GM04503 (cell line): Measurements from ENCODE around the gene FAM163B.

Experiments used
- DNase-seq: peaks from one replicate; pipeline ENCODE4 v3.0.0-alpha.2; 2012; ENCODE audit warnings: low read depth

Gene FAM163B

GRCh38 chr9:133597316-133597957, 11.8 kb downstream of the FAM163B start:
- no peak for DNase-seq

DNA sequence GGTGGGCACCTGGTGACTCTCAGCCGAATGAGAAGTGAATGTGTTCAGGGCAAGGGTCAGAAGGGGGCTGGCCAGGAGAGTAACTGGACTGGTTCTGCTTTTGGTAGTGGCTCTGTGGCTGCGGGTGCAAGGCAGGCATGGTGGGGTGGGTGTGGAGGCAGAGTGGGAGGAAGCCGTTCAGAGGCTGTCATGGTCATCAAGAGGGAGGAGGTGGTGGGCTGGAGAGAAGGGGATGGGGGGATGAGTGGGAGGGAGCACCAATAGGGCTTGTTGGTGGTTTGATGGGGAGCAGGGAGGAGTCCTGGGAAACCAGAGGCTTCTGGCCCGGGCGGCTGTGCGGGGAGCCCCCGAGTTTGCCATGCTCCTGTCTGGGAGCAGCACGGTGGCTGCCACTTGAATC, 13.3 kb downstream of the FAM163B start:
- DNase-seq: no peak

DNA sequence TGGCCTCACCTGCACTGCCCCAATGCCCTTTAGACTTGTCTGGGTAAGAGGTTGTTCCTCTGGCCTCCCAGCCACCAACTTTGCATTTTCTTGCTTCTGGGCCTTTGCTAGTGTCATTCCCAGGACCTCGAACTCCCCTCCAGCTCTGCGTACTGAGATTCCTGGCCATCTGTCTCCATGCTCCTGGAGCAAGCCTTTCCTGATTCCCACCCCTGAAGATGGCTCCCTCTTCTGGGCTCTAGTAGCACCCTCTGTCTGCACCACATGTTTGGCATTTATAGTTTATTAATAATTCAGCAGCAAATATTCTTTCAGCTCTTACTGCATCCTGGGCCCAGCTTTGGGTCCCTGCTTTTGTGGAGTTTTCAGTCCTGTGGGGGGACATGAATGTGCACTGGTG, 14.9 kb downstream of the FAM163B start:
- no peak for DNase-seq

DNA sequence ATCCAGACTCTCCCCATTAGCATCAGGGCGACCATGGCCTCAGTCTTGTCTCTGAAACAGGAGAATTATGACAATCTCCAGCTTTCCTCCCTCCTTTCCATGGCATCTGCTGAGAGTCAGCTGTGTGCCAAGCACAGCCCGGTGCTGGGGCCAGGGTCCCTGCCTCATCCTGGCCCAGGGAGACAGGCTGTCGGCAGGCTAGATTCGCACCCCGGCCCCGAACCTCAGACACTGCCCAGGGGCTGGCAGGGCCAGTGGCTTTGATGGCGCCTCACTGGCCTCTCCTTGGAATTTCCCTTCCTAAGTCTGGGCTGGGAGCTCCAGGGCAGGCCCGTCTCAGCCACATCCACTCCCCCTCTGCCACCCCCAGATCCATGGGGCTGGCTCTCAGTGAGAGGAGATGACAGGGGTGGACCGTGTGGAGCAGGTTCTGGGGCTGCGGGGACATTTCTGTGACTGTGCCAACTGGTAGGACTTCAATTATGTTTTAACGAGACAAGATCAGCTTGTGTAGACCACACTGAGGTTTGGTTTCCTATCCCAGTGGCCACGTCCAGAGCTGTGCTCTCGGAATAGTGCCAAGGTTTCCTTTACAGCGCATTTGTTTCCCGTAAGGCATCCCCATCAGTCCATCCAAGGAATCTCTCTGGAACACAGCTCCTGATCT, 15.5 kb downstream of the FAM163B start:
- DNase-seq: no peak

- DNase-seq: no peak
These were observed 16.3 kb downstream of the FAM163B start for GRCh38 chr9:133592731-133593409.

DNA sequence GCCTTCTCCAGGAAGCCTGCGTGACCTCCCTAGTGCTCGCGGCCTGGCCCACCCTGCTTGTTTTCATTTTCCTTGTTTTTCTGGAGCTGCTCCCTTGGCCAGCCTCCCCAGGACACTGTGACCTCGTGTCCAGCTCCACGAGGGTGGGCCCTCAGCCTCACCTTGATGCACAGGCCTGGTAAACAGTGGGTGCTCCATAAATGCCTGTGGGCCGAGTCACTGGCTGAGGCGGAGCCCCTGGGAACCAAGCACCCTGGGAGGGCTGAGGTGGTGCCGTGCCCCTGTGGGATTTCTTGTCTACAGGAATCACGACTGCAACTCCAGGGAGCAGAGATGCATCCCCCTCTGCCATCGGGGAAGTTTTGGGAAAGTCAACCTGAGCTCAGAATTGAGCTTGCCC, 17.2 kb downstream of the FAM163B start:
- no peak for DNase-seq

GRCh38 chr9:133591116-133591910, 17.9 kb downstream of the FAM163B start:
- no peak for DNase-seq

- DNase-seq: no peak
These were observed 18.8 kb downstream of the FAM163B start for GRCh38 chr9:133590231-133590855.

DNA sequence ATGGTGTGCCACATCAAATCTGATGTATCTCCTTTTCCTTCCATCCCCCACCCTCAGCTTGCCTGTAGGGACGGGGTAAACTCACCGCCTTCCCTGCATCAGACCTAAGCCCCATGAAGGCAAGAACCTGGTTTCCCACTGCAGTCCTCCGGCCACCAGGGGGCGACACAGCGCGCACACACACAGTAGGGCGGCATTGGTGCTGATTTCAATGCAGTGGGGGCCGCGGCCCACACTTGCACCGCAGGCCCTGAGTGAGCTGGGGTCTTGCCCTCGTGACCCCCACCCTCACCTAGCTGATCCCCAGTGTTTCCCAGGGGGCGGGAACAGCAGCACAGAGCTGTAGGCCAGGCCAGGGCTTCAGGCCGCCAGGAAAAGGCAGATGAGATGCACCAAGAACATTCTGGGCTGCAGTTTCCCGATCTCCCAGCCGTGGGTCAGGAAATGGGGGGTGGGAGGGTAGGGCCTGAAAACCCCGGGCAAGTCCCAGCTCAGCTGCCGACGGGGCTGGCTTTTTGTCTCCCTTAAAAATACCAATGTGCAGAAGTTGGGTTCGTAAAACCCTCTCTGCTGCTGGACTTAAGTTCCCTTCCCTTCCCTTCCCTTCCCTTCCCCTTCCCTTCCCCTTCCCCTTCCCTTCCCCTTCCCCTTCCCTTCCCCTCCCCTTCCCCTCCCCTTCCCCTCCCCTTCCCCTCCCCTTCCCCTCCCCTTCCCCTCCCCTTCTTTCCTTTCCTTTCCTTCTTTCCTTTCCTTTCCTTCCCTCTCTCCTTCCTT, 19.5 kb downstream of the FAM163B start:
- DNase-seq: no peak

DNA sequence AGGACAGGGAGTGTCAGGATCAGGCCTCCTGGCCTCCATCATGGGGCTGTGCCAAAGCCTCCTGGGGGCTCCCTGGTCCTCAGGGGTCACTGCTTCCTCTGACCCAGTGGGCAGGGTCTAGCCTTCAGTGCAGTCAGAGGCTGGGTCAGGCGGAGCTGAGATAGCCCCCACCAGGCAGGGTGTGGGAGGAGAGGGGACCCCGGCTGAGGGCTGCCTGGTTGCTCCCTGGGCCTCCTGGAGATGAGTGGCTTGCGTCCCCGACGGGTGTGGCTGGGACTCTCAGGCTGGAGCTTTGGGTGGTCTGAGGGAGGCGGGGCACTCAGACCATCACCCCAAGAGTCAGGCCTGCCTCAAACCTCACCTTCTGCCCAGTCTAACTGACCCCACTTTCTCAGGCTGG, 21.7 kb downstream of the FAM163B start:
- no peak for DNase-seq

DNA sequence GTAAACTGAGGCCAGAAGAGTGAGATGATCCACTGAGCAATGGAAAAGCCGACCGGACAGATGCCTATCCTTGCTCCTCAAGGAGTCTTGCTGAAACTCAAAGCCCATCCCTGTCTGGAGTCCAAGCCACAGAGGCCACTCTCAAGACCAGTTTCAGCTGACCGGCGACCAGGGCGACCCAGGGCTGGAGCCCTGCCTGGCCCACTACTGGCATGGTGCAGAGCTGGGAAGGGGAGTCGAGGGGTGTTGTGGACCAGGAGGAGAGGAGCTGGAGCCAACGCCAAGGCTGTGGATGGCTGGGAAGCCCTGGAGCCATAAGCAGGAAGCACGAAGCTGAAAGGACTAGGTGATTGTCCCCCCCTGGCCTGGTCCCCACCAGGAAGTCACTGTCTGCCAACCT, 22.1 kb downstream of the FAM163B start:
- DNase-seq: no peak

- DNase-seq: no peak
These were observed 23.5 kb downstream of the FAM163B start for GRCh38 chr9:133585481-133586351.

DNA sequence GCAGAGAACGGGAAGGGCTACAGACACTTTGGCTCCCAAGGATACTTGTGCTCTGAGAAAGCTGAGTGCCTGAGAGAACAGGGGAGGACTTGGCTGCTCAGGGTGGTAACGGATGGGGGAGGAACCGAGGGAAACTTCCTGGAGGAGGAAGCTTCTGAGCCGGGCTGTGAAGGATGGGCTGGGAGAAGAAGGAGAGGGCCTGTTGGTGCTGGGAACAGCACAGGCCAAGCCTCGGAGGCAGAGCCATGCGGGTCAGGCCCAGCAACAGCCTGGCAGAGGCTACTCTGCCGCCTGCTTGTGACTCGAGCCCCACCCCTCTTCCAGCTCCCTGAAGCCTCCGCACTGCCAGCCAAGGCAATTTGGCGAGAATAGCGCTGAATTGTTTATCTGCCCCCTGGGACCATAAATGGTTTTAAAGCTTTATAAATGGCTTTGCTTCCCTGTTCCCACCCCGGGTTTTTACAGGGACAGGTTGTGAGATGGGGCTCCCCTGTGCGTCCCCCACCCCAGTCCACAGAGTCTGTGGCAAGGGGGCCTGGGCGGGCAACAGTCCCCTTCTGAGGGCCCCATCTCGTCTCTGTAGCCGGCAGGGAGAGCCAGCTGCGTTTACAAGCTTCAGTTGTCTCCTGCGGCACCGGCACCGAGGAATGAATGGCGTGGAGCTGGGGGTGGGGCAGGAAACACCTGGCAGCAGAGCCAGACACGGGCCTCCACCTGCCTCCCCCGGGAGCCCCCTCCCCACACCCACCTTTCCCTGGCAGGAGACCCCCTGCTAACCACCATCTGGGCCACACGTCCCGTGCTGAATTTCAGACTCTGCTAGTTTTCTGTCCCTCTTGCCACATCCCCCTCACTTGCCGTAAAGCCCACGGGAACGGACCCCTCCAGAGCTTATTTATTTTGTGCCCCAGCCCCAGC, 24.4 kb downstream of the FAM163B start:
- no peak for DNase-seq

DNA sequence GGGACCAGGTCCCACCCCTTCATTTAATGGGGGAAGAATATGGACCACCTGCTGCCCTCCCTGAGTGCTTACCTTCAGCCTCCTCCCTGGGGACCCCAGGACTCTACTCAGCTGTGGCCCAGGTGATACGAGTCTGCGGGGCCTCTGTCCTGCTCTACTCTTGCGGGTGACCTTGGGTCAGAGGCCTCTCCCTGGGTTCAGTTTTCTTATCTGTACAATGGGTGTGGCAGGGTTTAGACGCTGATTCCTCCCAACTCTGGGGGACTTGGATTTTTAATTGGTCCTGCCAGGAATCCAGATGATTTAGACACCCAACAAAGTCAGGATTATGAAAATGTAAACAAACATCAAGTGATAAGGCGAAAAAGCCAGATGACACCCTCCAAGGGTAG, 25.0 kb downstream of the FAM163B start:
- DNase-seq: no peak

DNA sequence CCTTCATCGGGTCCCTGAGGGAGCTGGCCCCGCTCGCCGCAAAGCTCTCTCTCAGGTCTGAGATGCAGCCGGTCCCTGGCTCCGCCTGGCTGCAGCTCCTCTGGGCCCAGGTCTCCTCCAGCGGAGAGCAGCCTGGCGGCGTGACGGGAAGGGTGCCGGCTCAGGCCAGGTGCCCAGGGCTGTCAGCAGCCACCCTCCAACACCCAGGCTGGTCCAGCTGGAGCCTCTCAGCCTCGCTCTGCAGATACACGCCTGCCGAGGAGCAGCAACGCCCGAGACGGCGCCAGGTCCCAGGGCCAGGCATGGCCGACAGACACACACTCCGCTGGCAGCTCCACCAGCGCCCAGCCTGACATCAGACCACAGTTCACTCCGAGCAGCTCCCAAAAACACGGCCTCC, 25.6 kb downstream of the FAM163B start:
- DNase-seq: no peak

DNA sequence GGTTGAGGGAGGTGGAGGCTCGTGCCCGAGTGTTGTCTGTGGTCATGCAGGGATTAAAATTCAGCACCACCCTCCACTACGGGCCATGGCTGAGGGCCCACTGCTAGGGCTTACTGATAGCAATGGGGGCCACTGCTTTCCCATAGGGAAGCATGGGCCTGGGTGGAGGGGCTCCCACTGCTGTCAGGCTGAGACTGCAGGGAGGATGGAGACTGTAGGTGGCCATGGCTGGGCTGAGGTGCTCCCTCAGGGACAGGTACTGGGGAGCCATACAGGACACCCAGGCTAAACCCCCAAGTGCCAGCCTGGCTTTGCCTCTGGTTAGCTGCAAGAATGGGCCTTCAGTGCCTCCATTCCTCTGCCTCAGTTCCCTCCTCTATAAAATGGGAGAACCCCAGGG, 26.1 kb downstream of the FAM163B start:
- no peak for DNase-seq

- no peak for DNase-seq
These were observed 26.6 kb downstream of the FAM163B start for GRCh38 chr9:133582501-133583045.

DNA sequence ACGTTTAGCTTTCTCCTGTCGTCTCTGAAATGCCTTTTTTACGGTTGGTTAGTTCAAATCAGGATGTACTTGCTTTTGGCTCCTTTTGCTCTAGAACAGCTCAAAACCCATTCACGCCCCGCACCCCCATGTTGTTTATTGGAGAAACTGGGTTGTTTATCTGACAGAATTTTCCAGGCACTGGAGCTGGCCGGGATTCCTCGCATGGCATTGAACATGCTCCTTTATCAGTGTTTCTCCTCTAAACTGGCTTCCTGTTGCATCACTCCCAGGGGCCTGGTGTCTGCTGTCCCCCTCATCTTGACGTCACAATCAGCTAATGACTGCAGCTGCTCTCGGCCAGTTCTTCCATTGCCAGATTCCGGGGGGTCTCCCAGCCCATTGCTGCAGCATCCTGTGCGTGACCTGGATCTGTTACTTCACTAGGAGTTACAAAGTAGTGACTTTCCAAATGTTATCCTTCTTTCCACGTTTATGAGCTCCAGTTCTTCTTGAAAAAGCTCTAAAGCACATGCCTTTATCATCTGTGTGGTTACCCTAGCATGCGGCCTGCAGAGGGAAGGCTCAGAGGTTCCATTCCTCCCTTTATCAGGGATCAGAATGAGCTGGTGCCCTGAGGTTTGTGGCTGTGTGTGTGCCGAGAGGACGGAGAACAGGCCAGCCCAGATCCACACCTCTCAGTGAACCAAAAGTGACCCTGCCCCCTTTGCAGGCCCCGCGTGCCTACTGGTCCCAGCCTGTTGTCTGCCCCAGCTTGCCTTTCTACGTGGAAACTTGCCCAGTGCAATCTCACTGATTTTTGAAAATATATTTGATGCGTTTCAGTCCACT, 27.5 kb downstream of the FAM163B start:
- no peak for DNase-seq
